IPS-15b (cell line): ENCODE measurements around the gene DHRSX.
A peak's percentile ranks its signal among the peaks of the same experiment; 100 is the strongest.
"Not testable (repeated sequence)": the region's sequence is repeated elsewhere in the genome, so short reads cannot be mapped to it uniquely, and the experiment has no call there.

Source experiments
- H3K27me3 ChIP-seq: one replicate; pipeline ENCODE4 v1.6.1; 2013; ENCODE audit warnings: low read length; ENCODE audit not compliant: control insufficient read depth, insufficient read depth
- H3K36me3 ChIP-seq: one replicate; pipeline ENCODE4 v1.6.1; 2013; ENCODE audit warnings: low read length; ENCODE audit not compliant: control insufficient read depth, insufficient read depth
- H3K4me1 ChIP-seq: one replicate; pipeline ENCODE4 v1.6.1; 2013; ENCODE audit warnings: mild to moderate bottlenecking, low read length; ENCODE audit not compliant: control insufficient read depth, insufficient read depth
- H3K4me3 ChIP-seq: one replicate; pipeline ENCODE4 v1.5.1; 2013; ENCODE audit warnings: low read depth, low read length
- H3K9ac ChIP-seq: one replicate; pipeline ENCODE4 v1.6.1; 2013; ENCODE audit warnings: low read depth, mild to moderate bottlenecking, low read length
- H3K9me3 ChIP-seq: one replicate; pipeline ENCODE4 v1.6.1; 2013; ENCODE audit warnings: mild to moderate bottlenecking, low read length; ENCODE audit not compliant: control insufficient read depth, insufficient read depth

The DHRSX gene

GRCh38 chrX:2211667-2212066 lies 289.1 kb downstream of the DHRSX start:
- not testable (repeated sequence) for H3K4me3 ChIP-seq, H3K36me3 ChIP-seq, H3K9ac ChIP-seq, H3K27me3 ChIP-seq, H3K9me3 ChIP-seq, H3K4me1 ChIP-seq

GRCh38 chrX:2193273-2193592 lies 307.5 kb downstream of the DHRSX start:
- Histone ChIP-seq H3K36me3 (no peaks in the 10 kb centered on the region), H3K4me1 (peaks cover under 1% of the 10 kb centered on the region), H3K4me3 (no peak overlapping the region), H3K9ac (no peak overlapping the region), H3K27me3 (no peaks in the 10 kb centered on the region), H3K9me3 (no peaks in the 10 kb centered on the region)

DNA sequence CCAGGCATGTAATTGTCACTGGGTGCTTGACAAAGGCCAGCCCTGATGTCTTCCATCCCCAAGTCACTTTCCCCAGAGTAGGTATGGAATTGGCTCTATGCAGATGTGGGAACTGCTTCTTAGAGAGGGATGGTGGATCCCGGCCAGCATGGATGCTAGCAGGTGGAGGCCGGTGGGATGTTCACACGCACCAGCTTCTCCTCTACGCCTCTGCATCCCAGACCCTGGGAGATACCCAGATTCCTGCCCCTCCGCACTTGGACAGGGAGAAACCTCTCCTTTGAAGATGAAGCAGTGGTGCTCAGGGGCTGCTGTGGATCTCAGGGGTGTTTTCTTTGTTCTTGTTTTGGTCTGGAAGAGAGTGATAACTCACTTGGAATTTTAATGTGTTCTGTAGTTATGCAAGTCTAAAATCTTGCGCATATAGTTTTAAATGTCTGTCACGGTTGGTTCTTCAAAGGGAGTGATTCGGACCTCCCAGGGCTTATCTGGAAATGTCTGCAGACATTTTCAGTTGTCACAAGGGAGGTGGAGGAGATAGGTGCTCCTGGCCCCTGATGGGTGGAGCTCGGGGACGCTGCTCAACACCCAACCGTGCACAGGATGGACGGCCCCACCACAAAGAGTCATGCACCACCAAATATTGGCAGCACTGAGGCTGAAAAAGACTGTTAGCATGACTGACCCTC lies 308.0 kb downstream of the DHRSX start:
- Histone ChIP-seq H3K9ac (no peak overlapping the region), H3K36me3 (no peaks in the 10 kb centered on the region), H3K27me3 (no peaks in the 10 kb centered on the region), H3K4me1 (peaks cover 4% of the 10 kb centered on the region), H3K9me3 (no peaks in the 10 kb centered on the region), H3K4me3 (no peak overlapping the region)

- no peaks in the 10 kb centered on the region for H3K27me3 ChIP-seq
- no peaks in the 10 kb centered on the region for H3K36me3 ChIP-seq
- H3K9me3 ChIP-seq, result no peaks in the 10 kb centered on the region
- H3K9ac ChIP-seq, result no peak overlapping the region
- H3K4me1 ChIP-seq, result peaks cover 5% of the 10 kb centered on the region
- peak overlapping the region; percentile 13 for H3K4me3 ChIP-seq
Measured at GRCh38 chrX:2188840-2189239, 311.9 kb downstream of the DHRSX start.

DNA sequence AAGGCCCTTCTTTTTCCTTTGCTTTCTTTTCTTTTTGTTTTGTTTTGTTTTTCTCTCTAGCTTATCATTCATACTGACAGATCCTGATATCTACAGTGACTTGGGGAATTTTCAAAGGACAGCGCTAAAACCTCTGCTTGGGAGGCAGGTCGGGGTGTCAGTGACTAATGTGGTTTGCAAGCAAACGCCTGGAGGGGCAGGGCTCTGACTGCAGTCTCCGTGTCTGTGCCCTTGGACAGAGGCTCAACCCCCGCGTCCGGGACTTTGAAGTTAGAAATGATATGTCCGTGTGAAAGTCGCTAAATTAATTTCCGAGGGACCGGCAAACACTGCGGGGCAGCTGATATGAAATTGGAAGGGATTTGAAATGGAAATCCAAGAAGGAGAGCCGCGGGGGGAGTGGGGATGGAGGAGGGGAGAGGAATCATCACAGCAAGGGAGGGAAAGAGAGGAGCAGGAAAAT lies 312.4 kb downstream of the DHRSX start:
- Histone ChIP-seq H3K9ac (no peak overlapping the region), H3K9me3 (no peaks in the 10 kb centered on the region), H3K36me3 (no peaks in the 10 kb centered on the region), H3K4me3 (peak overlapping the region; percentile 13), H3K27me3 (no peaks in the 10 kb centered on the region), H3K4me1 (peaks cover 10% of the 10 kb centered on the region)

- H3K4me3 ChIP-seq, result no peak overlapping the region
- H3K4me1 ChIP-seq, result peaks cover 17% of the 10 kb centered on the region
- no peaks in the 10 kb centered on the region for H3K9me3 ChIP-seq
- no peak overlapping the region for H3K9ac ChIP-seq
- H3K36me3 ChIP-seq, result no peaks in the 10 kb centered on the region
- H3K27me3 ChIP-seq, result no peaks in the 10 kb centered on the region
Measured at GRCh38 chrX:2187352-2188115, 313.2 kb downstream of the DHRSX start.

DNA sequence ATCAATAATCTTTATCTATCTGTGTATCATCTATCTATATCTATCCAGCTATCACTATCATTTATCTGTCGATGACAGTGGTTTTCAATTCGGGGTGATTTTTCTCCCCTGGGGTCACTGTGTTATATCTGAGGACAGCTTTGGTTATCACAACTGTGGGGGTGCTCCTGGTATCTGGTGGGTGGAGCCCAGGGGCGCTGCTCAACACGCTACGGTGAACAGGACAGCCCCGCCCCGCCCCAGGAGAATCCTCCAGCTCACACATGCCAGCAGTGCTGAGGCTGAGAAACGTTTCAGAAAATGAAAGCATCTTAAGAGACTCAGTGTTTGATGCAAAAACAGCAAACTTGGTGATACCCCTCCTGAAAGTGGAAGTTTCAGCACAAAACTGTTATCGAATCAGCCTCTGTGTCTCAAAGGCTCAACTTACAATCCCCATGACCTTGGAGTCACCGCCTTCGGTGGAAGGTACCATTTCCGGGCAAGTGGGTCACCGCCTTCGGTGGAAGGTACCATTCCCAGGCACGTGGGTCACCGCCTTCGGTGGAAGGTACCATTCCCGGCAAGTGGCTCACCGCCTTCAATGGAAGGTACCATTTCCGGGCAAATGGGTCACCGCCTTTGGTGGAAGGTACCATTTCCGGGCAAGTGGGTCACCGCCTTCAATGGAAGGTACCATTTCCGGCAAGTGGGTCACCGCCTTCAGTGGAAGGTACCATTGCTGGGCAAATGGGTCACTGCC lies 315.3 kb downstream of the DHRSX start:
- Histone ChIP-seq H3K9ac (no peak overlapping the region), H3K27me3 (no peaks in the 10 kb centered on the region), H3K4me1 (peaks cover 17% of the 10 kb centered on the region), H3K36me3 (no peaks in the 10 kb centered on the region), H3K9me3 (no peaks in the 10 kb centered on the region), H3K4me3 (no peak overlapping the region)

GRCh38 chrX:2184089-2184488 lies 316.7 kb downstream of the DHRSX start:
- no peaks in the 10 kb centered on the region for H3K27me3 ChIP-seq
- no peaks in the 10 kb centered on the region for H3K36me3 ChIP-seq
- H3K4me3 ChIP-seq, result no peak overlapping the region
- H3K4me1 ChIP-seq, result peaks cover 17% of the 10 kb centered on the region
- no peaks in the 10 kb centered on the region for H3K9me3 ChIP-seq
- no peak overlapping the region for H3K9ac ChIP-seq

- peak overlapping the region; percentile 1 for H3K4me3 ChIP-seq
Measured at GRCh38 chrX:2183193-2183725, 317.5 kb downstream of the DHRSX start.

GRCh38 chrX:2177541-2177940 lies 323.2 kb downstream of the DHRSX start:
- Histone ChIP-seq H3K4me3 (no peak overlapping the region), H3K27me3 (no peaks in the 10 kb centered on the region)

More at GRCh38 chrX:2183193-2183725, 317.5 kb downstream of the DHRSX start:
- no peaks in the 10 kb centered on the region for H3K36me3 ChIP-seq
- no peaks in the 10 kb centered on the region for H3K27me3 ChIP-seq
- H3K4me1 ChIP-seq, result peaks cover 17% of the 10 kb centered on the region
- H3K9ac ChIP-seq, result no peak overlapping the region
- H3K9me3 ChIP-seq, result no peaks in the 10 kb centered on the region

DNA sequence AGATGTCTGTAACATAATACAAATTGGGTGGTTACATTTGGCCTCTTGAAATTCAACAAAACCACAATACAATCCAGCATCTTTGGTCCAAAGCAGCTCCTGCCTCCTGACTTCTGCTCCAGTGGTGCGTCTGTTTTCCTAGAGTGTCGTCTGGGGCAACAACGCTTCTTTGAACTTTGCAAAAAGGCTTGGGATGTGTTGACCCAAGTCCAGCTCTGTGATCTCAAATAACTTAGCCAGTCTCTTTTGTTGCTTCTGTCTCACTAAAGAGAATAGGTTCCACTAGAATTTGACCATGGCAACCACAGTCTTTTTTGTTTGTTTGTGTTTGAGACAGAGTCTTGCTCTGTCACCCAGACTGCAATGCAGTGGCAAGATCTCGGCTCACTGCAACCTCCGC lies 324.0 kb downstream of the DHRSX start:
- Histone ChIP-seq H3K9me3 (no peaks in the 10 kb centered on the region), H3K36me3 (no peaks in the 10 kb centered on the region), H3K27me3 (no peaks in the 10 kb centered on the region), H3K9ac (no peak overlapping the region), H3K4me1 (no peaks in the 10 kb centered on the region), H3K4me3 (no peak overlapping the region)

More at GRCh38 chrX:2177541-2177940, 323.2 kb downstream of the DHRSX start:
- no peak overlapping the region for H3K9ac ChIP-seq
- H3K36me3 ChIP-seq, result no peaks in the 10 kb centered on the region
- H3K4me1 ChIP-seq, result no peaks in the 10 kb centered on the region
- H3K9me3 ChIP-seq, result no peaks in the 10 kb centered on the region
